GM19239 (cell line): Measurements from ENCODE around the gene LRRC3.

ENCODE experiments used
- DNase-seq: peaks from one replicate; pipeline ENCODE4 v3.0.0; 2011; ENCODE audit warnings: low spot score; ENCODE audit not compliant: insufficient read length
- FAIRE-seq: peaks from 2 replicates; lab custom pipeline; 2011; peaks lifted over from hg19 to GRCh38; lab: Jason Lieb, UNC

The LRRC3 gene

GRCh38 chr21:44507673-44508425 is 52.5 kb downstream of the LRRC3 start:
- DNase-seq (no peak), FAIRE-seq (no peak)

DNA sequence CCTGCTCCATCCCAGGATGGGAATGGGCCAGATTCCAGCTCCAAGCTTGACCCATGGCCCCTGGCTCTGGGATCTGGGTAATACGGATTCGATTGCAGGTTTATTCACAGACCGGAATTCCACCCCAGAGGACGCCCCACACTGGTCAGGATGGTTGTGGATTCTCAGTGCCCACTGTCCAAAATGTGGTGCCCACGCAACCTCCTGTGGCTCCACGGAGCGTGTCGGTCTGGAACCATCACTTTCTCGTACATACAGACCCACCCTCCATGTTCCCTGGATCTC is 53.1 kb downstream of the LRRC3 start:
- no peak for FAIRE-seq
- no peak for DNase-seq

DNA sequence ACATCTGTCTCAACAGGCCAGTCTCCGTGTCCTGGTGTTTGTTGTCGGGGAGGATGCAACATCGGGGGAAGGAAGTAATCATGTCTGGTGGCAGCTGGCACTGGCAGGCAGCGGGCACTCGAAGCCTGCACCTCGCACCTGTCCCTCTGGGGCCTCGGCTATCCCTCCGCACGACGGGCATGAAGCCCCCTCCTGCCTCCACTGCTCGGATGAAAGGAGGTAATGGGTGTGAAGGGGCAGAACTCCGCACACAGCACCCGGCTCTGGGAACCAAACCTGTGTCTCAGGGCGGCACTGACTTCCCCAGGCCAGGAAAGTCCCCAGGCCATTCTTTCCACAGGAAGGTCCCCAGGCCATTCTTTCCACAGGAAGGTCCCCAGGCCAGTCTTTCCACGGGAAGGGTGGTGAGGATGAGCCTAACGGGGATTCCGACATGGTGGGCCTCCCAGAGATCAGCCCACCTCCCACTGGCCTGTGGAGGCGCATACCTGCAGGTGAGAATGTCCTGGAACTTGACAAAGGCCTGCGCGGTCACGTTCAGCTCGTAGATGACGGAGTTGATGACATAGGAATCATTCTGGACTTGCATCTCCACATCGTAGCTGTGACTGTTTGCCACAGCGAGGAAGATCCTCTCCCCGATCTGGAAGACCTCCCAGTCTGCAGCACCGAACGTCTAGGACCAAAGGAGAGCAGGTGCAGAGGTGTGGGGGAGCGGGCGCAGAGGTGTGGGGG is 53.6 kb downstream of the LRRC3 start:
- DNase-seq = no peak

DNA sequence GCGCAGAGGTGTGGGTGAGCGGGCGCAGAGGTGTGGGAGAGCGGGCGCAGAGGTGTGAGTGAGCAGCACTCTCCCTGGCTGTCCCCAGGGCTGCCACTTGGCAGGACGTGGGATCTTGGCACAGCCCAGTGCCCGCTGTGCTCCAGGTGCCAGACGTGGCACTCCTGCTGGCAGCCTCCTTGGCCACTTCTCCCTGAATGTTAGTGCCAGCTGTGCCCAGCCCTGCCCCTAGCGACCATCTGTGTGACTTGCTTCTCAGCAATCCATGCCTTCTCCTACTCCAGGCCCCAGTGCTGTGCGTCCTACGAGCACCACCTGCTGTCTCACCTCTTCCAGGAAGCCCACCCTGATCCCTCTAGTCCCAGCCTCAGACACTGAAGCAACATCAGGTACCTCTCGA is 54.2 kb downstream of the LRRC3 start:
- no peak for DNase-seq
- no peak for FAIRE-seq

More for the DNA sequence above, 53.6 kb downstream of the LRRC3 start:
- no peak for FAIRE-seq

- no peak for DNase-seq
- FAIRE-seq = no peak
Measured at GRCh38 chr21:44510109-44510507, 54.8 kb downstream of the LRRC3 start.

GRCh38 chr21:44510508-44511218 is 55.4 kb downstream of the LRRC3 start:
- DNase-seq (peak; percentile 89), FAIRE-seq (peak; percentile 81)

DNA sequence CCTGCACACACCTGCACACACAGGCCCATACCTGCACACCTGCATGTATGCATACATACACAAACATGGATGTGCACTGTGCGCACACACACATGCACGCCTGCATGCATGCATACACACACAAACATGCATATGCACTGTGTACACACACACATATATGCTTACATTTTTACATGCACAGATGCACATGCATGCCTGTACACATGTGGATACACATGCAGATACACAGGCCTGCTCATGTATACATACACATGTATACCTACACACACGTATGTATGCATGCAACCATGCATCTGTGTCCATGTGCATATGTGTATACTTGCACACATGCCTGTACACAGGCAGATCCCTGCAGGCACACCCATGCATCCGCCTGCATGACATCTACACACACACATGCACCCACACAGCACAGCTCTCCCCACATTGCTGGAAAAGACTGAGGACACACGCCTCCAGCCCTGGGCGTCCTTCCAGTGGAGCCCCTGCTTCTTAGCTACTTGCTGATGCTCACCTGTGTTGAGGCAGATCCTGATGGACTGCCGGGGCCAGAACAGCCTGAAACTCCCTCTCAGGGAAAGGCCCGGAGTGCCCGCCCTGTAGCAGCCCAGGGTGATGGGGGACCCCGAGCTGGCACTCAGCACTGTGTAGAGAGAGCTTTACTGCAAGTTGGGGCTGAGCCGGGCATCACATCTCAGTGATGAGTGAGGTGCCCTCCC is 56.1 kb downstream of the LRRC3 start:
- no peak for FAIRE-seq

More for the DNA sequence above, 56.1 kb downstream of the LRRC3 start:
- no peak for DNase-seq
